Neural progenitor cell (in vitro differentiated cells): ENCODE data around the gene DNMT1.

Source experiments
- EZH2phosphoT487 ChIP-seq: fragments of 200-600 bp; sonication (generic); IDR thresholded peaks from 2 replicates; pipeline ENCODE4 v1.6.1; 2017; ENCODE audit warnings: antibody characterized with exemption
- TF ChIP-seq, protein P1 (sequence below): fragments of 200-600 bp; sonication (generic); IDR thresholded peaks from 2 replicates; pipeline ENCODE4 v1.5.1; 2017; ENCODE audit warnings: antibody characterized with exemption, mild to moderate bottlenecking

DNA sequence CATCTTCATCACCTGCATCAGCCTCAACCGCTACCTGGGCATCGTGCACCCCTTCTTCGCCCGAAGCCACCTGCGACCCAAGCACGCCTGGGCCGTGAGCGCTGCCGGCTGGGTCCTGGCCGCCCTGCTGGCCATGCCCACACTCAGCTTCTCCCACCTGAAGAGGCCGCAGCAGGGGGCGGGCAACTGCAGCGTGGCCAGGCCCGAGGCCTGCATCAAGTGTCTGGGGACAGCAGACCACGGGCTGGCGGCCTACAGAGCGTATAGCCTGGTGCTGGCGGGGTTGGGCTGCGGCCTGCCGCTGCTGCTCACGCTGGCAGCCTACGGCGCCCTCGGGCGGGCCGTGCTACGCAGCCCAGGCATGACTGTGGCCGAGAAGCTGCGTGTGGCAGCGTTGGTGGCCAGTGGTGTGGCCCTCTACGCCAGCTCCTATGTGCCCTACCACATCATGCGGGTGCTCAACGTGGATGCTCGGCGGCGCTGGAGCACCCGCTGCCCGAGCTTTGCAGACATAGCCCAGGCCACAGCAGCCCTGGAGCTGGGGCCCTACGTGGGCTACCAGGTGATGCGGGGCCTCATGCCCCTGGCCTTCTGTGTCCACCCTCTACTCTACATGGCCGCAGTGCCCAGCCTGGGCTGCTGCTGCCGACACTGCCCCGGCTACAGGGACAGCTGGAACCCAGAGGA, 80.6 kb downstream of the DNMT1 start:
- TF ChIP-seq, protein P1, sequence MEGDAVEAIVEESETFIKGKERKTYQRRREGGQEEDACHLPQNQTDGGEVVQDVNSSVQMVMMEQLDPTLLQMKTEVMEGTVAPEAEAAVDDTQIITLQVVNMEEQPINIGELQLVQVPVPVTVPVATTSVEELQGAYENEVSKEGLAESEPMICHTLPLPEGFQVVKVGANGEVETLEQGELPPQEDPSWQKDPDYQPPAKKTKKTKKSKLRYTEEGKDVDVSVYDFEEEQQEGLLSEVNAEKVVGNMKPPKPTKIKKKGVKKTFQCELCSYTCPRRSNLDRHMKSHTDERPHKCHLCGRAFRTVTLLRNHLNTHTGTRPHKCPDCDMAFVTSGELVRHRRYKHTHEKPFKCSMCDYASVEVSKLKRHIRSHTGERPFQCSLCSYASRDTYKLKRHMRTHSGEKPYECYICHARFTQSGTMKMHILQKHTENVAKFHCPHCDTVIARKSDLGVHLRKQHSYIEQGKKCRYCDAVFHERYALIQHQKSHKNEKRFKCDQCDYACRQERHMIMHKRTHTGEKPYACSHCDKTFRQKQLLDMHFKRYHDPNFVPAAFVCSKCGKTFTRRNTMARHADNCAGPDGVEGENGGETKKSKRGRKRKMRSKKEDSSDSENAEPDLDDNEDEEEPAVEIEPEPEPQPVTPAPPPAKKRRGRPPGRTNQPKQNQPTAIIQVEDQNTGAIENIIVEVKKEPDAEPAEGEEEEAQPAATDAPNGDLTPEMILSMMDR, result no peak
- no peak for TF ChIP-seq EZH2phosphoT487
